G401 (cell line): ENCODE results near the gene ENG. TPM values are rescaled to one million over a fixed set of nuclear protein-coding genes. Genes with fewer than 3 reads are reported as not detected.
"Not testable (repeated sequence)": the region's sequence is repeated elsewhere in the genome, so short reads cannot be mapped to it uniquely, and the experiment has no call there.

Experiments
- DNase-seq: peaks from one replicate; pipeline ENCODE4 v3.0.0-alpha.2; 2015; ENCODE audit warnings: low spot score
- in situ Hi-C: cut with HindIII; loops from 2 replicates; pipeline ENCODE4 v1.10.0; 2016; ENCODE audit warnings: low sequenced_read_pairs, mixed read lengths
- total RNA-seq: library from RNA; depleted of rRNA; stranded (reverse); fragments of >200 nt; shearing (Covaris generic); gene quantifications from 2 replicates; pipeline ENCODE4 v1.2.3, GENCODE V29; 2014; rRNA removed

Gene ENG
- total RNA-seq: 2.6 and 4.4 TPM in 2 replicates

DNA sequence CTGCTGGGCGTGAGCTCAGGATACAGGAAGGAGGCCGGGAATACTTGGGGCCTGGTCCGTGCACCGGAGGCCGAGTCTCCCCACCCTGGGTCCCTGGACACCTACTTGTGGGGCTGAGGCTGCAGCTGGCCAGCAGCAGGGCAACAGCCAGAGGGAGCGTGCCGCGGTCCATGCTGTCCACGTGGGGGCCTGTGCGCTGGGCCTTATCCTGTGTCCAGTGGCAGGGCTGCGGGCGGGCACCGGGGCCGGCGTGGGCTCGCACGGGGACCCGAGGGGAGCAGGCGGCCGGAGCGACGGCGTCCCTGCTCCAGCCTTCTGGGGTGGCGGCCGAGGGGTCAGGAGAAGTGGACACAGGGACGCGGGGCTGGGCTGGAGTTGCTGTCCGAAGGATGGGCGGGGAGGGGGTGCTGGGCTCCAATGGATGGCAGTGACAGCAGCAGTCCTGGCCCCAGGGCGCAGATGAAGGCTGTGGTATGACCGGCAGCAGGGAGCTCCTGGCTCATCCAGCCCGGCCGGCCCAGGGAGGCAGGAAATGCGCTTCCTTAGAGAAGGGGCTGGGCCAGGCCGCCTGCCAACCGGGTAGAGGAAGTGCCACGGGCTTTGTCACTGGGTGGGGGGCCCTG lies at the start of gene ENG:
Gene ENG (minus strand): TSS at position 475 of the 623 bp plus-strand sequence. CDS start 303 bp downstream, at position 172.
- in situ Hi-C loops: no loop called here
- DNase-seq: no peak

DNA sequence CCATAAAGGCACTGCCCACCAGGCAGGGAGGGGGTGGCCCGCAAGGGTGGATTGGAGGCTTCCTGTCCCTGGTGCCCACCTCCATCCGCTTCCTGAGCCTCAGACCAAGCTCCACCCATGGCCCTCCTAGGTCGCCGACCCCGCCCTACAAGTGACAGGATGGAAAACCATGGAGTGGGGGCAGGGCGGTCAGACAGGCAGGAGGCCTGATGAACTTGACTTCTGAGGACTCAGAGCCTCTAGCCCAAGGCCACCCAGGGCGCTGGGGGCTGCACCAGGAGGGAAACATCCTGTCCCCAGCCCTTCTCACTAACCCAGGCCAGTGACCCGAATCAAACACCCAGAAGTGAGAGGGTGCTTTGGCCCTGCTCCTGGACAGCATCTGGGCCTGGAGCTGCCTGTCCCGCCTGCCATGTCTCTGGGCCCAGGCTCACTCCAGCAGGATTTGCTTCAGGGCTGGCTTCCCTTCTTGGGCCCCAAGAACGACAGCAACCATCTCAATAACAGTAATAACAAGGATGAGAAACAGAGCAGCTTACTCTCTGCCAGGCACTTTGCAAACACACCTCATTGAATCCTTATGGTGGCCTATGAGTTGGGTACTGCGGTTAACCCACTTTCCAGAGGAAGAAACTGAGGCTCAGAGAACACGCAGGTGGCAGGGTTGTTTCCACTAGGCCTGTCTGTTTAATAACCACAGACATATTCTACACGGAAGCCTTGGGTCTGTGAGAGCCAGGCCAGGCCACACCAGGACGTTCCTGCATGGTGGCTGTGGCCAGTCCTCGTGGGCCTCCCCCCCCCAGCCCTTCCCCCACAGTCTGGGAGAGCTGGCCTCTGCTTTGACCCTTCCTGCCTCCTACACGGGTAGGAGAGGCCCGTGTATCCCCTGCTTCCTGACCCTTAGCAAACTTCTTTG lies 49.4 kb upstream of the ENG start:
- DNase-seq: no peak
- in situ Hi-C loops: no loop called here

DNA sequence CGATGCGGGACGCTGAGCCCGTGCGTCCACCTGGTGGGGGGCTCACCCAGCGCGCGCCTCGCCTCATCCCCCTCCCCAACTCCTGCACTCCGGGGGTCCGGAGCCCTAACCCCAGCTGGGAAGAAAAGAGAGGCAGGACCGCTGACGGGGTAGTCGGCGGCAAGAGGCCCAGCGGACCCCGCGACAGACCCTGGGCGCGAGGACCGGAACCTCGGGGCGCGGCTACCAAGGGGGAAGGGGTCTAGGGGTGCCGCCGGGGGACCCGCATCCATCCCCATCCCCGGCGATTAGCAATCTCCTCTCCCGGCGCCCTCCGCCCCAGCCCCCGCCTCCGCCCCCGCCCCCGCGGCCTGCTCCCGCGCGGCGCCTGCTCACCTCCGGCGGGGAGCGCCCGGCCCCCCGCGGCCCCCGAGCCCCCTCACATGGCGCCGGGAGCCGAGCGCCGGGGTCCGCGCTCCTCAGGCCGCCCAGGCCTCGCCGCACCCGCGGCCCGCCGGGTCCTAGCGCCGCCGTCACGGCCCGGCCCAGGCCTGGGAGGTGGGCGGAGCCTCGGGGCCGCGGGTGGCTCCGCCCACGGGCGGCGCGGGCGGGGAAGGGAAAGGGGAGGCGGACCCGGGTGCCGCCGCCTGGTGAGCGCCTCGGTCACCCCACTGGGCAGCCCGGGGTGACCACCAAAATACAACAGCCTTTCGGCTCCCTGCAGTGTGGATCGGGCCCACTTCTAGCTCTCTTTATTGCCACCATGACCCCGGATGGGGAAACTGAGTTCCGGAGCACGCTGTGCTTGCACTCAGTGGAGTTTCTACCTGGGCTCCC lies 44.9 kb upstream of the ENG start, which contains the start of gene ST6GALNAC6:
Gene ST6GALNAC6 (minus strand): TSS at position 476 of the 816 bp plus-strand sequence. CDS start 1,622 bp downstream, outside the sequence.
- DNase-seq: peak; percentile 71
- in situ Hi-C loops: no loop called here

DNA sequence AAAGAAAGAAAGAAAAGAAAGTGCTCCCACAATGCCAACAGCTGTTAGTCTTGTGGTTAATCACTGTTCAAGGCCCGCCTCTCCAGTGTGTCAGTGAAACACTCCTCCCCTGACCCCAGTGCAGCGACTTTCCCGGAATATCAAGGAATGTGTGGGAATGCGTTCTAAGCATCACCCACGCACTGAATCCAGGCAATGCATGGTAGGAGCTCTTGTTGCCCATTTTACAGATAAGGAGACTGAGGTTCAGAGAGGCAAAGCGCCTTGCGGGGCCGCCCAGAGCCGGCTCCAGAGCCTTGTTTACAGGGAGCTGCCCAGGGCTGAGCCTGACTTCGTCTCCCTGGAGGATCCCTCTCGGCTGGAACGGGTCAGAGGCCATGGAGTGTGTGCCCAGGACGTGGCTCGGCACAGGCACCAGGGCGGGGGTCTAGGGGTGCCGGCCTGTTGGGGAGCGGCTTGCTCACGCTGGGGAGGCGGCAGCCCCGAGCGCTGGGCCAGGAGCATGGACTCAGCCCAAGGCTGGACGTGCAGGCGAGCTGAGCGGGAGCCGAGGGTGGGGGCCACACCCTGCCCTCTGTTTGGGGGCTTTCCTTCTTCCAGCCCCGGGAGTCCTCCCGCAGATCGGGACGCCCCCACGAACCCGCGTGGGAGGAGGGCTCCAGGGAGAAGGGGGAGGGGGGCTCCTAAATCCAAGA lies 44.1 kb upstream of the ENG start:
- no peak for DNase-seq
- in situ Hi-C loops: no loop called here

DNA sequence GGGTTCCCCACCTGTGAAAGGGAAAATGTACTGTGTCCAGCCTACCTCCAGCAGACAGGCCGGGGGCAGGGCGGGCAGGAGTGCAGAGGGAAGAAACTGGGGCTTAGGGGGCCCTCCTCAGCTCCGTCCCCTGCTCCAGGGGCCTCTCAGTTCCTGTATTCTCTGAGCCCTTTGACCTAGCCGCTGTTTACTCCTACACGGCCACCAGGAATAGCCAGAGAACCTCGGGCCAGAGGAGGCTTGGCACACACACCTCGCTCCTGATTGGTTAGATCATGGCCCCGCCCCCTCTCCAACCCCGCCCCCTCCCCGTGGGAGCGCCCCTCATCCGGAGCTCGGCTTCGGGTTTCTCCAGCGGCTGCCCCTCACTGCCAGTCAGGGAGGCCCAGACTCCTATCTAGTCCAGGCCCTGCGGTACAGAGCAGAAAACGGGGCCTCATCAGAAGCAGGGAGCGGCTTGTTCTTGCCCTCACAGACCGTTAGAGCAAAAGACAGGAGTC lies 42.8 kb upstream of the ENG start:
- in situ Hi-C loops: no loop called here
- peak; percentile 93 for DNase-seq

DNA sequence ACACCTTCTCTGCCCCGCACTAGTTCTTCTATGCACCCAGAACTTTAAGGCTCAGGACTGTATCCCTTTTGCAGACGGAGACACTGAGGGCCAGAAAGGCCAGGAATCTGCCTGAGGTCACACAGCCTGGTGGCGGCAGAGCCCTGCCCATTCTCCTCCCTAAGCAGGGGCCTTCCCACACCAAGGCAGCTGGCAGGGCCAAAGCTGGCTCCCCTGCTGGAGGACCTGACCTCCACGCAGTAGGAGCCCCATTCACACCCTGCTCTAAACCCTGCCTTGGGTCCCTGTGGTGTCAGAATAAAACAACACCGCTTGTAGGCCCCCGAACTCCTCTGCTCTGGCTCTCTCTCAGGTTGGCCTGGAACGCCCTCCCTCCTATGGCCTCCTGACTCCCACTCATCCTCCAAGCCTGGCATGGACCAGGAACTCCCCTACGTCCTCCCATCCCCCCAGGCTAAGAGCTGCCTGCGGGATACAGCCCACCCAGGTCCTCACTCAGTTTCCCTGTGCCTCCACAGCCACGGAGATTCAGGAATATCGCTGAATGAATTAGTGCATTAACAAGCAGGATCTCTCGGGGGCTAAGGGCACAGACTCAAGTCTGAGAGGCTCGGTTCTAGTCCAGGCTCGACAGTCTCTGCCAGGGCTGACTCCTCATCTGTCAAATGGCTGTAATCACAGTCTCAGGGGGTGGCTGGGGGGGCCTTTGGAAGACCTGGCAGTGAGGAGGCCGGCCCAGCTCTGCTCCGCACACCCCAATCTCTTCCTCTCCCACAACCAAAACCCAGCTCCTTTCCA lies 42.1 kb upstream of the ENG start:
- DNase-seq: no peak
- in situ Hi-C loops: no loop called here

DNA sequence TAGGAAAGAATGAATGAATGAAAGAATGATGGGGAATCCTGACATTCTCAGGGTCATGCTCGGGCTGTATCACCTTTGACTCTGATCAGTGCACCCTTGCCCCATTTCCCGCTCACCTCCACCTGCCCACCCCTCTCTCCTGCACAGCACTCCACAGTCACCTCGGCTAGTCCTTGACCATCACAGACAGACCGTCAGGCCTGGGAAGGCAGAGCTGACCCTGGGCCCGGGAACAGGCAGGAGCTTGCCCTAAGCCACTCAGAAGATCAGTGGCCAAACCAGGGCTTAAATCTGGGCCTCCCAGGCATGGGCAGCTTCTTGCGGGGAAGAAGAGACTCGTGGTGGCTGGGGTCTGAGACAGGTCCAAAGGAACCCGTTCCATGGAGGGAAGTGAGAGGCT lies 41.4 kb upstream of the ENG start:
- no peak for DNase-seq
- in situ Hi-C loops: no loop called here

DNA sequence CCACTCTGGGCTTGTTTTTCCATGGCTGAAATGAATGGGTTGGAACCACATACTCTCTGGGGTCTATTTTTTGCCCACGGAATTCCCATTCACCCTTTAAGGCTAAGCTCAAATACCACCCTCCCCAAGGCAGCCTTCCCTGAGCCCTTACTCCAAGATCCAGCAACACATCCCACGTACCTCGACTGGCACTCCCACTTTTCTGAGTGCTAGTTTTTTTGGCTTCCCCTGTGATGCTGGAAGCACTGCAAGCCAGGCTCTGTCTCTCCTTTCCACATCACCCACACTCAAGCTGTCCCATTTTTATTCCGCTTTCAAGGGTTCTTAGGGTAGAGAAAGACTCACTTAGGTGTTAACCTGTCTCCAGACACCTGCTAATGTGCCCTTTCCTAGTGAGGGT lies 38.9 kb upstream of the ENG start:
- in situ Hi-C loops: no loop called here
- DNase-seq: no peak

DNA sequence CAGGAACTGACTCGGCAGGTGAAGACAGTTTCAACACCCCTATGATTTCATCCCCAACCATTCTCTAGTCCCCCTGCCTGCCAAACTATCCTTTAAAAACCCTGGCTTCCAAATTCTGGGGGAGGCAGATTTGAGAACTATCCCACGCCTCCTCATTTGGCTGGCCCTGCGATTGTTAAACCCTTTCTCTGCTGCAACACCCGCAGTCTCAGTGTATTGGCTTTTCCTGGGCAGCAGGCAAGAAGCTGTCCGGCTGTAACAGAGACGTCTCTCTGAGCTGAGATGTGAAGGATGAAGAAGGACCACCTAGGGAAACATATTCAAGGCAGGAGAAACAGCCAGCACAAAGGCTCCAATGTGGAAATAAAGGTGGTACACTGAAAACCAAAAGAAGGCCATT lies 38.4 kb upstream of the ENG start:
- DNase-seq: no peak
- in situ Hi-C loops: no loop called here

DNA sequence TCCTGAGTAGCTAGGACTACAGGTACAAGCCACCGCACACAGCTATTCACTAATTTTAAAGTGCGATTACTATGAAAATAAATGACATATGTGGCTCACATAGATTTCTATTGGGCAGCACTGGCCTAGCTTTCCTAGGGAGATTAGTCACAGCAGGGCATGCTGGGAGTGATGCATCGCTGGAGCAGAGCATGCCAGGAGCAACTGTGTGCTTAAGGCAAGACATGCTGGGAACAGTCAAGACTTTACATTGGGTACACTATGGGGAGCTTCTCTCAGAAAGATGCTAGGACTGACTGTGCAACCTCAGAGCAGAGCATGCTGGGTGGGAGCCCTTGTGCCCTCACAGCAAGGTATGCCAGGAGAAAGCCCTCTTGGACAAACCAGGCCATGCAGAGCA lies 35.6 kb upstream of the ENG start:
- in situ Hi-C loops: no loop called here
- DNase-seq: no peak

DNA sequence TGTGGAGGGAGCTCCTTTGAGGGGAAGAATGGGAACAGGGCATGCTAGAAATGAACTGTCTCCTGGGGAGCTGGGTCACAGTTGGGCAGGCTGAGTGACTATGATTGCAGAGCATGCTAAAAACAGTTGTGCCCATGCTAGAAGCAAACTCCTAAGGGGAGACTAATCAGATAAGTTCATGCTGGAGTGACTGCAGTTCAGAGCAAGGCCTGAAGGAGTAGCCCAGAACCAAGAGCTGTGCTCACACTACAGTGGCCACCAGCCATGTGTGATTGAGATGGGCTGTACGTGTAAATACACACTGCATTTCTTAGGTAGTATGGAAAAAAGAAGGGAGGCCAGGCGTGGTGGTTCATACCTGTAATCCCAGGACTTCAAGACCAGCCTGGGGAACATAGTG lies 33.3 kb upstream of the ENG start:
- in situ Hi-C loops: no loop called here
- no peak for DNase-seq

DNA sequence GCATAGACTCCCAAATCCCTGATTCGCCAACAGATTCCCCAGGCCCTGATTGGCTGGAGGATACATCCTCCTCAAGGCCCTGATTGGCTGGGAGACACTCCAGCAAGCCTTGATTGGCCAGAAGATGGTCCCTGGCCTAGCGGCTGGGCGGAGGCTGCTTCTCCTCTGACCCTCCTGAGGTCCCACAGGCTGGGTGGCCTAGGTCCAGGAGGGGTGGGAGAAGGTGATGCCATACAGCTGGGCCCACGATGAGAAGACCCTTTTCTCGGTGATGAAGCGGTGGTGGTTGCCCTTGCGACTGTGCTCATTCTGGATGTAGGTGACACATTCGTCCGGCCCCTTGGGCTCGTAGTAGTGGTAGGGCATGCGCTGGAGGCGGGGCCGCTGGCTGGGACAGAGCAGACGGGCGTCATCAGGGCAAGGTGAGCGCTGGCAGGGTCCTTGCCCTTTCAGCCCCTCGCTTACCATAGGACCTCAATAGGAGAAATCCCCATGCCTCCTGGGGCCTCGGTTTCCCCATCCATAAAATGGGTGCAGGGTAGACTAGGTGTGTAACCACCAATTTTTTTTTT lies 32.0 kb upstream of the ENG start:
- DNase-seq: no peak
- in situ Hi-C loops: no loop called here

DNA sequence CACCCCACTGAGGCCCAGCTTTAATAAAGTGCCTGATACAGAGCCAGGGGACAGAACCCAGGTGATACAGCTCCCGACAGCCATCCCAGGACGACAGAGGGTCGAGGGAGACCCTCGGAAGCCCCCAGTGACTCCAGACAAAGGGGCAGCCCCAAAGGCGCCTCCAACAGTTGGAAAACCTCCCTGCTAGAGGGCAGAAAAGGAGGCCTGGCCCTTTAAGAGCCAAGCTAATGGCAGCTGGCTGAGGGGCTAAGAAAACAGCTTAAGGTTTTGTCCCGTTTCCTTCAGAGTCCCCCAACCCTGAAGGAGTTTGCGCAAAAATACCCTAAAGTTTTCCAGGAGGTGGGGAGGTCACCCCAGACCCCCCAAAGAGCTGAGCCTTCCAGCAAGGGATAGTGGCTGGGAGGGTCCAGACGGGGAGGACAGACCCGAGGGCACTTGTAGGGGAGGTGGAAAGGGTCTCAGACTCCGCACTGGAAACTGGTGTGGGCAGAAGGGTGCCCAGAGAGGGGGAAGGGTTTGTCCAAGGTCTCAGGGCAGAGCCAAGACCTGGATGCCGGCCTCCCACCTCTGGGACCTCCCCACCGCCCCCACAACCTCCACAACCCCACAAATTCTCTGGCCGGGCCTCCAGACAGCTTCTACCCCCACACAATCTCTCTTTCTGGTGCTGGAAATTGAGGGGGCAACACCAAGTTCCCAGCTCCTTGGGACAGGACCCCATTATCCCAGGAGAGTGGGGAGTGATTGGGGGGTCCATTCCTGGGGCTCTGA lies 31.2 kb upstream of the ENG start:
- in situ Hi-C loops: no loop called here
- DNase-seq: no peak

DNA sequence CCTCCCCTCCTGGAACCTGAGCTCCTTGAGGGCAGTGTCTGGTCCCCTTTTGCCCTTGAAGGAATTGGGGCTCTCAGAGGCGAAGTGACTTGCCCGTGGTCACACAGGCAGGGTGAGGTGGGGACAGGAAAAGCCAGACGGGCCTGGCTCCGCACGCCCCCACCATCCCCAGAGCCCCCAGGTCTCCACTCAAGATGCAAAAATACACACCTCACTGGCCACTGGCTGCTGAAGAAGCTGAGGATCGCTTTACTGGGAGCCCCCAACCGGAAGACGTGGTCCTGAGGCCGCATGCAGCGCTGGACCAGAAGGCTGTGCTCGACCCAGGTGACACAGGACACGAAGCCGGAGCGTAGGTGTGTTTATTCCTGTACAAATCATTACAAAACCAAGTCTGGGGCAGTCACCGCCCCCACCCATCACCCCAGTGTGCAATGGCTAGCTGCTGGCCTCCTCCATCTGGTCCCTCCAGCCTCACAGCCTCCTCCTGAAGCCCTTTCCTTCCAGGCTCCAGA lies 30.6 kb upstream of the ENG start:
- no peak for DNase-seq
- in situ Hi-C loops: no loop called here

DNA sequence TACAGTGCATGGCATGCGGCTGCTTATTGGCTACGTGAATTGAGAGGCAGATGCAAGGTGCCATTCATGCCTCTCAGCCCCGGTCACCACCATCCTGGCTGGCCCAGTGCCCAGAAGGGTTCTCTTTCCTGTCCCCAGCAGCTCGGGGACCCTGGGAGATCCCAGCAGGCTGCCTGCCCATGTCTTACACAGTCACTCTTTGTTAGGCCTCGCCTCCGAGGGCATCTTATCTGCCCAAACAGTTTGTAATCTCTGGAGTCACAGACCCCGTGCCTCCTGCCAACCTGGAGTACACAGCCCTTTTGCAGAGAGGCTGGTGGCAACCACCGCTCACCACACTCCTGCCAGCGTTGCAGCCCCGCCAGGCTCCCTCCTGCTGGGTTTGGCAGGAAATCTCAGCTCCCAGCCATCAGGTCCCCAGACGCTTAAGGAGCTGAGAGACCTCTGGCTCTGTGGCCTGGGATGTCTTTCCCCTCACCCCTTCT lies 30.0 kb upstream of the ENG start:
- DNase-seq: peak; percentile 51
- in situ Hi-C loops: no loop called here

DNA sequence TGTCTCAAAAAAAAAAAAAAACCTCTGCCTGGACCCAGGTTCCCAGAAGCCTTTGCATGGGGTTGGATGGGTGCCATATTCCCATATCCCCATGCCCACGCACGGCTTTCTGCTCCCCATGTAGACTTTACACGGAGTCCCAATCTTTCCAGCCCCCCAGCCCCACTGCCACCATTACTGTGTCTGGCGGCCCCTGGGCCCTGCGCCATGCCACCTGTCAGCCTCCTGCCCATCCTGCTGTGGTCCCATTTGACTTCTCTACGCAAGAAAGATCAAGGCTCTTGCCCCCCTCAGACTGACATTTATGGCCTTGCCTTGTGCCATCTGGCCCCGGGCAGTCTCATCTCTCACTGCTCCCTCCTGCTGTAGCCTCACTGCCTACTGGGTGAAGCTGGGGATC lies 29.5 kb upstream of the ENG start:
- in situ Hi-C loops: no loop called here
- no peak for DNase-seq

DNA sequence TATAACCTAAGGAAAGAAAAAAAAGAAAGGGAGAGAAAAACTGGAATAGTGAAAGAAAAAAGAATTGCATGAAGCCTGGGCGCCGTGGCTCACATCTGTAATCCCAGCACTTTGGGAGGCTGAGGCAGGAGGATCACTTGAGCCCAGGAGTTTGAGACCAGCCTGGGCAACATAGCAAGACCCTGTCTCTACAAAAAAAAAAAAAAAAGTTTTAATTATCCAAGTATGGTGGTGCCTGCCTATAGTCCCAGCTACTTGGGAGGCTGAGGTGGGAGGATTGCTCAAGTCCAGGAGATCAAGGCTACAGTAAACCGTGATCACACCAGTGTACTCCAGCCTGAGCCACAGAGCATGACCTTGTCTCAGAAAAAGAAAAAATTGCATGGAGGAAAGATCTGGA lies 27.3 kb upstream of the ENG start:
- DNase-seq, in situ Hi-C loops: not testable (repeated sequence)
